OCI-LY7 (cell line): Measurements from ENCODE around the gene SPECC1. TPM values are rescaled to one million over a fixed set of nuclear protein-coding genes. Genes with fewer than 3 reads are reported as not detected.

Source experiments
- BruUV-seq: library from RNA; stranded (reverse); fragments of 400-500 nt; replicated peaks from 2 replicates; lab custom pipeline; 2021; lab: Mats Ljungman, UMichigan
- CTCF ChIA-PET: fragments of 300-600 bp; sonication (Branson Sonifier 250); formaldehyde crosslinking; loops from one replicate; lab custom pipeline; 2022; ENCODE audit warnings: antibody characterized with exemption; ENCODE audit not compliant: unreplicated experiment; lab: Charles Lee
- POLR2A ChIA-PET: fragments of 300-600 bp; sonication (Branson Sonifier 250); formaldehyde crosslinking; loops from one replicate; lab custom pipeline; 2022; ENCODE audit warnings: antibody characterized with exemption; lab: Charles Lee
- DNase-seq: peaks from one replicate; pipeline ENCODE4 v3.0.0-alpha.2; 2015; ENCODE audit warnings: low spot score
- H2AFZ ChIP-seq: fragments of 200-600 bp; sonication (generic), shearing (Covaris generic); 2 replicates; pipeline ENCODE4 v1.6.1; 2014; ENCODE audit warnings: mild to moderate bottlenecking, antibody characterized with exemption, low read length, moderate library complexity
- H3K27ac ChIP-seq: fragments of 200-600 bp; sonication (generic); 2 replicates; pipeline ENCODE4 v1.5.1; 2014; ENCODE audit warnings: mixed run types, low read depth, mild to moderate bottlenecking, moderate library complexity, low read length, inconsistent platforms; ENCODE audit not compliant: poor library complexity, severe bottlenecking
- H3K36me3 ChIP-seq: fragments of 200-600 bp; sonication (generic); 2 replicates; pipeline ENCODE4 v1.6.1; 2014; ENCODE audit warnings: mild to moderate bottlenecking, antibody characterized with exemption, low read length, moderate library complexity, mixed read lengths; ENCODE audit not compliant: insufficient read depth
- H3K4me1 ChIP-seq: fragments of 200-600 bp; sonication (generic); 2 replicates; pipeline ENCODE4 v1.5.1; 2014; ENCODE audit warnings: mild to moderate bottlenecking, low read length; ENCODE audit not compliant: insufficient read depth, poor library complexity, severe bottlenecking
- H3K4me2 ChIP-seq: fragments of 200-600 bp; sonication (generic); 2 replicates; pipeline ENCODE4 v1.6.1; 2014; ENCODE audit warnings: mild to moderate bottlenecking, low read length
- H3K4me3 ChIP-seq: fragments of 200-600 bp; sonication (generic); 2 replicates; pipeline ENCODE4 v1.5.1; 2014; ENCODE audit warnings: mild to moderate bottlenecking, low read depth, low read length; ENCODE audit not compliant: poor library complexity, severe bottlenecking
- H3K79me2 ChIP-seq: fragments of 200-600 bp; sonication (generic); 2 replicates; pipeline ENCODE4 v1.6.1; 2016; ENCODE audit warnings: low read depth, mild to moderate bottlenecking, low read length, moderate library complexity, mixed read lengths; ENCODE audit not compliant: insufficient read depth
- H3K9me2 ChIP-seq: fragments of 200-600 bp; sonication (generic); 2 replicates; pipeline ENCODE4 v1.6.1; 2016; ENCODE audit warnings: mild to moderate bottlenecking, low read length, mixed read lengths; ENCODE audit not compliant: insufficient read depth
- H3K9me3 ChIP-seq: fragments of 200-600 bp; sonication (generic); 2 replicates; pipeline ENCODE4 v1.6.1; 2014; ENCODE audit warnings: mild to moderate bottlenecking, mixed run types, low read length, mixed read lengths
- H4K20me1 ChIP-seq: fragments of 200-600 bp; sonication (generic); 2 replicates; pipeline ENCODE4 v1.6.1; 2014; ENCODE audit warnings: mild to moderate bottlenecking, antibody characterized with exemption, low read length, moderate library complexity, mixed read lengths; ENCODE audit not compliant: insufficient read depth
- CTCF ChIP-seq: fragments of 200-600 bp; sonication (generic); conservative IDR thresholded peaks from 2 replicates; pipeline ENCODE4 v1.5.1; 2014; ENCODE audit warnings: mild to moderate bottlenecking, antibody characterized with exemption, low read length, moderate library complexity, mixed read lengths
- EZH2phosphoT487 ChIP-seq: fragments of 200-600 bp; sonication (generic); IDR thresholded peaks from 2 replicates; pipeline ENCODE4 v1.6.1; 2018; ENCODE audit warnings: low read depth, borderline replicate concordance, mild to moderate bottlenecking, mixed run types, antibody characterized with exemption, low read length, moderate library complexity, mixed read lengths
- intact Hi-C: fragments of 100-400 bp; cut with micrococcal nuclease; formaldehyde crosslinking; loops from one replicate; pipeline ENCODE4 v1.10.0; 2022; ENCODE audit not compliant: unreplicated experiment
- total RNA-seq, 2 experiments: library from RNA; depleted of rRNA in 1 of 2; stranded (reverse); fragments of >200 nt in 1 of 2; shearing (Covaris generic) in 1 of 2; gene quantifications; 2 replicates each; pipeline ENCODE4 v1.2.3, GENCODE V29; 2014 to 2022

SPECC1 gene
- total RNA-seq, 2 experiments from 2014 or later = 0.47 to 2.8 TPM

- CTCF ChIA-PET = no interaction called here
- BruUV-seq = no TSS peak
- no peaks in the 10 kb centered on the region for H3K79me2 ChIP-seq
These were observed 204.3 kb downstream of the SPECC1 start for GRCh38 chr17:20213449-20213848.

GRCh38 chr17:20214794-20215193 is 205.6 kb downstream of the SPECC1 start:
- POLR2A ChIA-PET = no interaction called here
- Histone ChIP-seq H2AFZ (no peak overlapping the region), H3K4me3 (no peak overlapping the region), H3K36me3 (no peaks in the 10 kb centered on the region), H3K4me1 (no peaks in the 10 kb centered on the region), H3K9me3 (no peaks in the 10 kb centered on the region), H4K20me1 (no peaks in the 10 kb centered on the region), H3K79me2 (no peaks in the 10 kb centered on the region), H3K9me2 (no peaks in the 10 kb centered on the region), H3K27ac (no peak overlapping the region), H3K4me2 (no peak overlapping the region)
- no TSS peak for BruUV-seq
- TF ChIP-seq CTCF = no peak
- TF ChIP-seq EZH2phosphoT487 = no peak
- CTCF ChIA-PET = no interaction called here
- no peak for DNase-seq
- intact Hi-C loops = no loop called here

More at GRCh38 chr17:20213449-20213848, 204.3 kb downstream of the SPECC1 start:
- no peak overlapping the region for H3K4me2 ChIP-seq
- H3K4me3 ChIP-seq = no peak overlapping the region
- no peaks in the 10 kb centered on the region for H3K9me3 ChIP-seq
- H4K20me1 ChIP-seq = no peaks in the 10 kb centered on the region
- DNase-seq = no peak
- no peak overlapping the region for H2AFZ ChIP-seq
- no peaks in the 10 kb centered on the region for H3K4me1 ChIP-seq
- intact Hi-C loops = no loop called here
- no peaks in the 10 kb centered on the region for H3K36me3 ChIP-seq
- no peaks in the 10 kb centered on the region for H3K9me2 ChIP-seq
- POLR2A ChIA-PET = no interaction called here
- no peak overlapping the region for H3K27ac ChIP-seq
- TF ChIP-seq CTCF (no peak), EZH2phosphoT487 (no peak)

GRCh38 chr17:20216154-20216815 is 207.1 kb downstream of the SPECC1 start:
- DNase-seq = no peak
- CTCF ChIA-PET = no interaction called here
- H4K20me1 ChIP-seq = no peaks in the 10 kb centered on the region

More at GRCh38 chr17:20216154-20216815, 207.1 kb downstream of the SPECC1 start:
- Histone ChIP-seq H3K79me2 (no peaks in the 10 kb centered on the region), H2AFZ (no peak overlapping the region), H3K9me3 (no peaks in the 10 kb centered on the region), H3K4me1 (no peaks in the 10 kb centered on the region), H3K9me2 (no peaks in the 10 kb centered on the region), H3K27ac (no peak overlapping the region), H3K4me3 (no peak overlapping the region), H3K36me3 (no peaks in the 10 kb centered on the region), H3K4me2 (no peak overlapping the region)
- POLR2A ChIA-PET = no interaction called here
- no TSS peak for BruUV-seq
- intact Hi-C loops = no loop called here
- TF ChIP-seq CTCF = no peak
